ENCODE data around the gene SLC24A5.

DNA sequence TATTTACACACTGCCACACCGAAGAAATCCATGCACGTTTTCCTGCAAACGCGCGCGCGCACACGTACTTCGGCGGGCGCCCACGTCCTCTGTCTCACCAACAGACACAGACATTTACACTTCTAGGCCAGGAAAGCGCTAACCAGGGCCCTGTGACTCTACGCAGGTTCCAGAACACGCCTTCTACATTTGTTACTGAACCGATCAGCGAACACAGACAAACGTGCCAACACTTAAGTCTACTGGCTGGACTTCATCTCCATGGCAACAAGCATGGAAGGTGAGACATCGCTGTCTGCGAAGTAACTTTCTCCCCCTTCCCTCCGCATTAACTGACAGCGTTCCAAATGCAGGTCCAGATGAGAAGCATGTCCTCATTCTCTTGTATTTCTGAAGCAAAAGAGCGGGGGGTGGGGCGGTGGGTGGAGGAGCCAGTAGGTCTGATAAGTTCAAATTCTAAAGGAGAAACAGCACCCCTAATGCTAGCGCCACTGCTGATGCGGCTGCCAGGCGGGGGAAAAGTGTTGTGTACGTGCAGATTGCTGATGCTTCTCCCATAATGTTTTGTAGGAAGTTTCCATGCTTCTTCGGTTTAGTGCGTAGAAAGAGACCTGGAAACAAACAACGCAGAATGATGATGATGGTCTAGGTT, 70.9 kb downstream of the SLC24A5 start, which contains the start of gene CTXN2:
- TF ChIP-seq, protein P1, sequence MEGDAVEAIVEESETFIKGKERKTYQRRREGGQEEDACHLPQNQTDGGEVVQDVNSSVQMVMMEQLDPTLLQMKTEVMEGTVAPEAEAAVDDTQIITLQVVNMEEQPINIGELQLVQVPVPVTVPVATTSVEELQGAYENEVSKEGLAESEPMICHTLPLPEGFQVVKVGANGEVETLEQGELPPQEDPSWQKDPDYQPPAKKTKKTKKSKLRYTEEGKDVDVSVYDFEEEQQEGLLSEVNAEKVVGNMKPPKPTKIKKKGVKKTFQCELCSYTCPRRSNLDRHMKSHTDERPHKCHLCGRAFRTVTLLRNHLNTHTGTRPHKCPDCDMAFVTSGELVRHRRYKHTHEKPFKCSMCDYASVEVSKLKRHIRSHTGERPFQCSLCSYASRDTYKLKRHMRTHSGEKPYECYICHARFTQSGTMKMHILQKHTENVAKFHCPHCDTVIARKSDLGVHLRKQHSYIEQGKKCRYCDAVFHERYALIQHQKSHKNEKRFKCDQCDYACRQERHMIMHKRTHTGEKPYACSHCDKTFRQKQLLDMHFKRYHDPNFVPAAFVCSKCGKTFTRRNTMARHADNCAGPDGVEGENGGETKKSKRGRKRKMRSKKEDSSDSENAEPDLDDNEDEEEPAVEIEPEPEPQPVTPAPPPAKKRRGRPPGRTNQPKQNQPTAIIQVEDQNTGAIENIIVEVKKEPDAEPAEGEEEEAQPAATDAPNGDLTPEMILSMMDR (IDR thresholded peaks at IDR 0.05) = no peak
- TF ChIP-seq, protein P2, sequence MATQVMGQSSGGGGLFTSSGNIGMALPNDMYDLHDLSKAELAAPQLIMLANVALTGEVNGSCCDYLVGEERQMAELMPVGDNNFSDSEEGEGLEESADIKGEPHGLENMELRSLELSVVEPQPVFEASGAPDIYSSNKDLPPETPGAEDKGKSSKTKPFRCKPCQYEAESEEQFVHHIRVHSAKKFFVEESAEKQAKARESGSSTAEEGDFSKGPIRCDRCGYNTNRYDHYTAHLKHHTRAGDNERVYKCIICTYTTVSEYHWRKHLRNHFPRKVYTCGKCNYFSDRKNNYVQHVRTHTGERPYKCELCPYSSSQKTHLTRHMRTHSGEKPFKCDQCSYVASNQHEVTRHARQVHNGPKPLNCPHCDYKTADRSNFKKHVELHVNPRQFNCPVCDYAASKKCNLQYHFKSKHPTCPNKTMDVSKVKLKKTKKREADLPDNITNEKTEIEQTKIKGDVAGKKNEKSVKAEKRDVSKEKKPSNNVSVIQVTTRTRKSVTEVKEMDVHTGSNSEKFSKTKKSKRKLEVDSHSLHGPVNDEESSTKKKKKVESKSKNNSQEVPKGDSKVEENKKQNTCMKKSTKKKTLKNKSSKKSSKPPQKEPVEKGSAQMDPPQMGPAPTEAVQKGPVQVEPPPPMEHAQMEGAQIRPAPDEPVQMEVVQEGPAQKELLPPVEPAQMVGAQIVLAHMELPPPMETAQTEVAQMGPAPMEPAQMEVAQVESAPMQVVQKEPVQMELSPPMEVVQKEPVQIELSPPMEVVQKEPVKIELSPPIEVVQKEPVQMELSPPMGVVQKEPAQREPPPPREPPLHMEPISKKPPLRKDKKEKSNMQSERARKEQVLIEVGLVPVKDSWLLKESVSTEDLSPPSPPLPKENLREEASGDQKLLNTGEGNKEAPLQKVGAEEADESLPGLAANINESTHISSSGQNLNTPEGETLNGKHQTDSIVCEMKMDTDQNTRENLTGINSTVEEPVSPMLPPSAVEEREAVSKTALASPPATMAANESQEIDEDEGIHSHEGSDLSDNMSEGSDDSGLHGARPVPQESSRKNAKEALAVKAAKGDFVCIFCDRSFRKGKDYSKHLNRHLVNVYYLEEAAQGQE (IDR thresholded peaks at IDR 0.05; ENCODE audit: insufficient read depth in 1 of 2, low read depth in 2 of 2, low read length in 1 of 2) = no peak
- no peak for TF ChIP-seq SIN3A (IDR thresholded peaks at IDR 0.05; ENCODE audit: borderline replicate concordance, insufficient read depth, low read depth, low read length)

Data from Panc1 (cell line).